Astrocyte (in vitro differentiated cells and primary cell): ENCODE measurements around the gene ISLR. TPM values are rescaled to one million over a fixed set of nuclear protein-coding genes. Genes with fewer than 3 reads are reported as not detected.

Experiments
- DNase-seq: peaks from one replicate; pipeline ENCODE4 v3.0.0-alpha.2; 2010; ENCODE audit warnings: low read depth
- FAIRE-seq: peaks from 2 replicates; lab custom pipeline; 2011; peaks lifted over from hg19 to GRCh38; lab: Jason Lieb, UNC
- H2AFZ ChIP-seq: 2 replicates; pipeline ENCODE4 v1.6.0; 2012; ENCODE audit warnings: low read depth, low read length, inconsistent platforms
- H3K27ac ChIP-seq: 2 replicates; pipeline ENCODE4 v1.5.1; 2011; ENCODE audit warnings: low read depth, low read length, inconsistent platforms
- H3K27me3 ChIP-seq: 2 replicates; pipeline ENCODE4 v1.6.0; 2011; ENCODE audit warnings: low read length, inconsistent platforms; ENCODE audit not compliant: insufficient read depth
- H3K36me3 ChIP-seq: 2 replicates; pipeline ENCODE4 v1.5.1; 2011; ENCODE audit warnings: low read length, inconsistent platforms; ENCODE audit not compliant: insufficient read depth
- H3K4me1 ChIP-seq: 2 replicates; pipeline ENCODE4 v1.5.1; 2011; ENCODE audit warnings: low read length, inconsistent platforms; ENCODE audit not compliant: insufficient read depth
- H3K4me2 ChIP-seq: 2 replicates; pipeline ENCODE4 v1.6.0; 2012; ENCODE audit warnings: low read length, inconsistent platforms
- H3K4me3 ChIP-seq: 2 replicates; pipeline ENCODE4 v1.5.1; 2011; ENCODE audit warnings: low read depth, mild to moderate bottlenecking, low read length, inconsistent platforms; ENCODE audit not compliant: insufficient read depth
- H3K79me2 ChIP-seq: 2 replicates; pipeline ENCODE4 v1.6.0; 2012; ENCODE audit warnings: mild to moderate bottlenecking, low read length, inconsistent platforms; ENCODE audit not compliant: insufficient read depth
- H3K9ac ChIP-seq: 2 replicates; pipeline ENCODE4 v1.6.0; 2012; ENCODE audit warnings: mild to moderate bottlenecking, low read length, inconsistent platforms
- H3K9me3 ChIP-seq: 2 replicates; pipeline ENCODE4 v1.5.1; 2012; ENCODE audit warnings: low read depth, mild to moderate bottlenecking, low read length, inconsistent platforms; ENCODE audit not compliant: insufficient read depth
- H4K20me1 ChIP-seq: 2 replicates; pipeline ENCODE4 v1.6.0; 2012; ENCODE audit warnings: low read length, inconsistent platforms; ENCODE audit not compliant: insufficient read depth
- H3K27ac Mint-ChIP-seq: one replicate; pipeline ENCODE4 v1.8.0; 2021; ENCODE audit warnings: mild to moderate bottlenecking, mixed read lengths; ENCODE audit not compliant: unreplicated experiment
- H3K27me3 Mint-ChIP-seq: one replicate; pipeline ENCODE4 v1.8.0; 2021; ENCODE audit warnings: low read depth, mixed read lengths; ENCODE audit not compliant: unreplicated experiment
- H3K36me3 Mint-ChIP-seq: one replicate; pipeline ENCODE4 v1.8.0; 2021; ENCODE audit warnings: low read depth, mixed read lengths; ENCODE audit not compliant: unreplicated experiment
- H3K4me1 Mint-ChIP-seq: one replicate; pipeline ENCODE4 v1.8.0; 2021; ENCODE audit warnings: low read depth, mixed read lengths; ENCODE audit not compliant: unreplicated experiment
- H3K4me3 Mint-ChIP-seq: one replicate; pipeline ENCODE4 v1.8.0; 2021; ENCODE audit warnings: mild to moderate bottlenecking, moderate library complexity, mixed read lengths; ENCODE audit not compliant: unreplicated experiment
- H3K9me3 Mint-ChIP-seq: one replicate; pipeline ENCODE4 v1.8.0; 2021; ENCODE audit warnings: mild to moderate bottlenecking, mixed read lengths; ENCODE audit not compliant: unreplicated experiment
- CTCF ChIP-seq: IDR thresholded peaks from 2 replicates; pipeline ENCODE4 v1.5.1; 2011; ENCODE audit warnings: low read depth, mild to moderate bottlenecking, inconsistent platforms, low read length, moderate library complexity; ENCODE audit not compliant: insufficient read depth
- EZH2 ChIP-seq: IDR thresholded peaks from 2 replicates; pipeline ENCODE4 v1.6.1; 2012; ENCODE audit warnings: mild to moderate bottlenecking, low read length, inconsistent platforms; ENCODE audit not compliant: insufficient read depth
- total RNA-seq: library from RNA; stranded (reverse); gene quantifications from 2 replicates; pipeline ENCODE4 v1.2.1, GENCODE V29; 2021

ISLR gene
- total RNA-seq, 1 donor from 2014 or later = 1.6 TPM

- H2AFZ ChIP-seq = no peak overlapping the region
- Mint-ChIP-seq H3K27me3 (peaks cover 13% of the 10 kb centered on the region), H3K4me1 (peaks cover 7% of the 10 kb centered on the region), H3K27ac (peak overlapping the region; percentile 12), H3K9me3 (peaks cover 3% of the 10 kb centered on the region), H3K36me3 (no peaks in the 10 kb centered on the region), H3K4me3 (no peak overlapping the region)
- H3K27me3 ChIP-seq = peaks cover 7% of the 10 kb centered on the region
- H4K20me1 ChIP-seq = no peaks in the 10 kb centered on the region
- H3K4me3 ChIP-seq = no peak overlapping the region
- H3K79me2 ChIP-seq = no peaks in the 10 kb centered on the region
- no peaks in the 10 kb centered on the region for H3K4me1 ChIP-seq
- FAIRE-seq (no peak), DNase-seq (no peak)
- H3K27ac ChIP-seq = no peak overlapping the region
- no peak for TF ChIP-seq CTCF
- TF ChIP-seq EZH2 = no peak
- H3K4me2 ChIP-seq = no peak overlapping the region
- H3K9me3 ChIP-seq = no peaks in the 10 kb centered on the region
- no peaks in the 10 kb centered on the region for H3K36me3 ChIP-seq
- no peak overlapping the region for H3K9ac ChIP-seq
Observed at GRCh38 chr15:74144153-74144775, 29.2 kb upstream of the ISLR start.

GRCh38 chr15:74146277-74146800, 27.2 kb upstream of the ISLR start:
- peaks cover 3% of the 10 kb centered on the region for H3K9me3 Mint-ChIP-seq
- DNase-seq (no peak), FAIRE-seq (no peak)
- Histone ChIP-seq H3K9ac (no peak overlapping the region), H3K4me3 (no peak overlapping the region), H3K79me2 (no peaks in the 10 kb centered on the region), H3K36me3 (no peaks in the 10 kb centered on the region), H3K27ac (no peak overlapping the region), H3K9me3 (no peaks in the 10 kb centered on the region), H3K4me2 (no peak overlapping the region), H2AFZ (no peak overlapping the region), H3K27me3 (peaks cover 7% of the 10 kb centered on the region), H3K4me1 (no peaks in the 10 kb centered on the region), H4K20me1 (no peaks in the 10 kb centered on the region)
- no peak overlapping the region for H3K27ac Mint-ChIP-seq
- no peaks in the 10 kb centered on the region for H3K36me3 Mint-ChIP-seq
- TF ChIP-seq EZH2 = no peak
- TF ChIP-seq CTCF = no peak
- peaks cover 2% of the 10 kb centered on the region for H3K4me1 Mint-ChIP-seq
- H3K4me3 Mint-ChIP-seq = no peak overlapping the region
- peaks cover 3% of the 10 kb centered on the region for H3K27me3 Mint-ChIP-seq

GRCh38 chr15:74147051-74147450, 26.5 kb upstream of the ISLR start:
- H3K4me3 Mint-ChIP-seq = no peak overlapping the region
- no peak overlapping the region for H3K27ac Mint-ChIP-seq
- Histone ChIP-seq H3K9ac (no peak overlapping the region), H3K27ac (no peak overlapping the region), H3K9me3 (no peaks in the 10 kb centered on the region), H3K4me2 (no peak overlapping the region), H3K4me3 (no peak overlapping the region), H3K4me1 (no peaks in the 10 kb centered on the region), H3K27me3 (peaks cover 7% of the 10 kb centered on the region), H4K20me1 (no peaks in the 10 kb centered on the region), H3K79me2 (no peaks in the 10 kb centered on the region), H3K36me3 (no peaks in the 10 kb centered on the region), H2AFZ (no peak overlapping the region)
- TF ChIP-seq CTCF (no peak), EZH2 (no peak)
- no peaks in the 10 kb centered on the region for H3K36me3 Mint-ChIP-seq
- no peaks in the 10 kb centered on the region for H3K4me1 Mint-ChIP-seq
- FAIRE-seq = no peak
- DNase-seq = no peak
- peaks cover 3% of the 10 kb centered on the region for H3K27me3 Mint-ChIP-seq
- peaks cover 3% of the 10 kb centered on the region for H3K9me3 Mint-ChIP-seq
